ENCODE data around the gene RPAP2.

DNA sequence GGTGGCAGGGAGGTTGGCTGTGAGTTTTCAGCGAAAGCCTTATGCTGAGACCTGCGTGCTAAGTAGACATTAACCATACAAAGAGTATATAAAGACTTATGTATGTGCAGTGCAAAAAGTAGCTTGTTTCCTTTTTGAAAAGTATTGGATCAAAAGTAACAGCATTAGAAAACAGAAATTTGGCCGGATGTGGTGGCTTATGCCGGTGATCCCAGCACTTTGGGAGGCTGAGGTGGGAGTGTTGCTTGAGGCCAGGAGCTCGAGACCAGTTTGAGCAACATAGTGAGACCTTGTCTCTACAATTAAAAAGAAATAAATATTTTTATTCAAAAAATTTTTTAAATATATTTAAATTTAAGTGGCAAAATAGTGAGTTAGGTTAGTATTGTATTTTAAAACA, 2.2 kb downstream of the RPAP2 start:
- TF ChIP-seq, protein P1, sequence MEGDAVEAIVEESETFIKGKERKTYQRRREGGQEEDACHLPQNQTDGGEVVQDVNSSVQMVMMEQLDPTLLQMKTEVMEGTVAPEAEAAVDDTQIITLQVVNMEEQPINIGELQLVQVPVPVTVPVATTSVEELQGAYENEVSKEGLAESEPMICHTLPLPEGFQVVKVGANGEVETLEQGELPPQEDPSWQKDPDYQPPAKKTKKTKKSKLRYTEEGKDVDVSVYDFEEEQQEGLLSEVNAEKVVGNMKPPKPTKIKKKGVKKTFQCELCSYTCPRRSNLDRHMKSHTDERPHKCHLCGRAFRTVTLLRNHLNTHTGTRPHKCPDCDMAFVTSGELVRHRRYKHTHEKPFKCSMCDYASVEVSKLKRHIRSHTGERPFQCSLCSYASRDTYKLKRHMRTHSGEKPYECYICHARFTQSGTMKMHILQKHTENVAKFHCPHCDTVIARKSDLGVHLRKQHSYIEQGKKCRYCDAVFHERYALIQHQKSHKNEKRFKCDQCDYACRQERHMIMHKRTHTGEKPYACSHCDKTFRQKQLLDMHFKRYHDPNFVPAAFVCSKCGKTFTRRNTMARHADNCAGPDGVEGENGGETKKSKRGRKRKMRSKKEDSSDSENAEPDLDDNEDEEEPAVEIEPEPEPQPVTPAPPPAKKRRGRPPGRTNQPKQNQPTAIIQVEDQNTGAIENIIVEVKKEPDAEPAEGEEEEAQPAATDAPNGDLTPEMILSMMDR (IDR thresholded peaks at IDR 0.05), result no peak
- TF ChIP-seq POLR2A (IDR thresholded peaks at IDR 0.05), result no peak

All from right lobe of liver (tissue), 4 donors.